NCI-H187 treated with DMSO at 0.1 percent for 48 hours (cell line): ENCODE measurements around the gene KBTBD13.
"Not testable (repeated sequence)": the region's sequence is repeated elsewhere in the genome, so short reads cannot be mapped to it uniquely, and the experiment has no call there.

Experiments used
- DNase-seq: peaks from one replicate; lab custom pipeline; 2025; lab: John Stamatoyannopoulos, UW

The KBTBD13 gene

DNA sequence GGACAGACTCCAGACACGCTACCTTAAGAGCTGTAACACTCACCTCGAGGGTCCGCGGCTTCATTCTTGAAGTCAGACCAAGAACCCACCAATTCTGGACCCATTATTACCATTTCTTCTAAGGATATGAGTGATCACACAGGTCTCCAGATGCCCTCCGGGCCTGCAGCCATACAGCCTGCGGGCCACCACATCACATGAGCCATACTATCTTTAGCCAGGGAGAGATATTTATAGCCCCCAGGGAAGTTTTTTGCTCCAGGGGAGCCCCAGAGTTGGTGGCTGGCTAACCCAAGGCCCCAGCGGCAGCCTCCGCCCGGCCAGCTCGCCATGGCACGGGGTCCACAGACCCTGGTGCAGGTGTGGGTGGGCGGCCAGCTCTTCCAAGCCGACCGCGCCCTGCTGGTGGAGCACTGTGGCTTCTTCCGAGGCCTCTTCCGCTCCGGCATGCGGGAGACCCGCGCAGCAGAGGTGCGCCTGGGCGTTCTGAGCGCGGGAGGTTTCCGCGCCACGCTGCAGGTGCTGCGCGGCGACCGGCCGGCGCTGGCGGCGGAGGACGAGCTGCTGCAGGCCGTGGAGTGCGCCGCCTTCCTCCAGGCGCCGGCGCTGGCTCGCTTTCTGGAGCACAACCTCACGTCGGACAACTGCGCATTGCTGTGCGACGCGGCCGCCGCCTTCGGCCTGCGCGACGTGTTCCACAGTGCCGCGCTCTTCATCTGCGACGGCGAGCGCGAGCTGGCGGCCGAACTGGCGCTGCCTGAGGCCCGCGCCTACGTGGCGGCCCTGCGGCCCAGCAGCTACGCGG is at the start of gene KBTBD13:
Gene KBTBD13, plus strand, starts transcription at position 261 of the 805 bp plus-strand sequence. Its CDS starts 70 bp downstream, at position 331.
- DNase-seq: no peak

DNA sequence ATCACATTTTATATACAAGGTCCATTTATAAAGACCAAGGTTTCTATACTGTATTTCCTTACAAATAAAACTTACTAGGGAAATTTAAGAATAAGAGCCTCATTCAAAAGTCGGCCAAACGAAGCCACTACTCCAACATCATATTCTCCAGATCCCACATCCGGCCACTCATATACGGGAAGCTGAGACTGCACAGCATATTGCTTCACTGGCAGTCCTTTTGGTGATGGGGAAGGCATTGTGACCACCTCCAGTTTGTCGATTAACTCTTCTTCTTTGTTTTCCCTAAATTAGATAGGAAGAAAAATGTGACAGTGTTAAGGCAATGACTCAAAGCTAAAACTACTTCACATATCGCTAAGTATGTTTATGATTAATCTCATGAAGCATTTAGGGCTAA is 49.8 kb upstream of the KBTBD13 start:
- no peak for DNase-seq

DNA sequence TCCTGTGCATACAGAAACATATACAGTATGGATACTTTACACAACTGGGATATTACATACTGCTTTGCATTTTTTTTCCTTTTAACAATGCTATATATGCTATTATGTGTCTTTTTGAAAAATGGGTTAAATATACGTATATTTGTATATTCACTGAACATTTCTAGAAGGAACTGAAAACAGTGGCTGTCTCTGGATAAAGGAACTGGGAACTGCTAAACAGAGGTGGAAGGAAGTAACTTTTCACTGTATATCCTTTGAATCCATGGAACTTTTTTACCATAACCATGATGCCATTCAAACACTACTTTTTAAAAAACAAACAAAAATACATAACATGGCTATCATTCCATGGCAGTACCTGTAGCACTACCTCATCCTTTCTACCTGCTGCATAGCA is 49.0 kb upstream of the KBTBD13 start:
- no peak for DNase-seq

DNA sequence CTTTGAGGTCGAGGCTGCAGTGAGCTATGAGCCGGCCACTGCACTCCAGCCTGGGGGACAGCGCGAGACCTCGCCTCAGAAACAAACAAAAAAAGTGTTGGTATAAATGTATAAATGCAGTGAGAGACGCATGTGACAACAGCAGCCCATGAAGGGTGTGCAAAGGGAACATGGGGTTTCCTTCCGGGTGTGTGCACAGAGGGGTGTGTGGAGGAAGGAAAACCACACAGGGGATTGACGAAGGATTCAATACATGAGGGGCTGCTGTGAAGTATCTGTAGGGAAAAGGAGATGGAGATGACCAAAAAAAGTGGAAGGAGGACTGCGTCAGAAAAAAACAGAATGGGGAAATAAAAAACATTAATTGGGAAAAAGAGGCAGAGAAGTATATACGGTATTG is 48.2 kb upstream of the KBTBD13 start:
- no peak for DNase-seq

DNA sequence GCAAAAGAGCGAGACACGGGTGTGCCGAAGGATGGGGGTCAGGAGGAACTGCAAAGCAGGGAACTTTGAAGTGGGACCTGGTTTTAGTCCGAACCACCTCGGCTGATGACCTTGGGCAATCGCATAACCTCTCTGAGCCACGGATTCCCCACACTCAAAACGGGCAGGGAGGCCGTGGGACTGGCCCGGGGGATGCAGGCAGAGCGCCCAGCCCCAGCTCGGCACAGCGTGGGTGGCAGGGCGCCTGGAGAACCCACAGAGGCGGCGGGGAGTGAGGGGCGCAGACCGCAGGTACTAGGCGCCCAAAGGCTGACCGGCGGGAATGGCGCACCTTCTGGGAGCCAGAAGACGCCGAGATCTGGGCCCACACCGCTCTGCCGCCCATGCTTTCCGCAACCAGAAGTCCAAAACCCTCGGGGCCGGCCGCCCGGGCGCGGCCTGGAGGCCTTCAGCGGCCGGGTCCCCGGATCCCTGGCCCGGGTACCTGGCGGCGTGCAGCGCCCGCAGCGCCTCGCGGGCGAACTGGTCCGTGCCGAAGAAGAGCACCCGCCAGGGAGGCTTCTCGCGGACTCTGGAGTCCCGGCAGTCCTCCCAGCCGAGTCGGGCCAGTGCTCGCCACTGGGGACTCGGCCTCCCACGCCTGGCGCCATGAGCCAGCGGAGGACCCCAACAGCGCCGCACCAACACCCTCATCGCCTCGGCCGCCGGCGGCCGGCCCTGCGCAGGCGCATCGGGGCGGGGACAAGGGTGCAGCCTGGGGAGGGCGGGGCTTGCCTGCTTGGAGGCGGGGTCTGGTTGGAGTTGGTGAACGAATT is 47.4 kb upstream of the KBTBD13 start, which contains the start of gene MTFMT:
Gene MTFMT, minus strand, starts transcription at position 719 of the 815 bp plus-strand sequence. Its CDS starts 26 bp downstream, at position 693.
- DNase-seq: no peak

DNA sequence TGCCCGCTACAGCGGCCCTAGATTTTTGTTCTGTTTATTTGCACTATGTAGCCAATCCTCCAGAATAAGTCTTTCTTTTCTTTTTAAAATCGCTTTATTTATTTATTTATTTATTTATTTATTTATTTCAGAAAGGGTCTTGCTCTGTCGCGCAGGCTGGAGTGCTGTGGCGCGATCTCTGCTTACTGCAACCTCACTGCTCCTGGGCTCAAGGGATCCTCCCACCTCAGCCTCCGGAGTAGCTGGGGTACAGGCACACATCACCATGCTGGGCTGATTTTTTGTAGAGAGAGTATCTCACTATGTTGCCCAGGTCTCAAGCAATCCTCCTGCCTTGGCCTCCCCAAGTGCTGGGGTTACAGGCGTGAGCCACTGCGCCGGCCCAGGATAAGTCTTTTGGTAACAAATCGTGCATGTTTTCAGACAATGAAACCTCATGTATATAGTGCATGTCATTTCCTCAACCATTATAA is 46.8 kb upstream of the KBTBD13 start:
- no peak for DNase-seq

DNA sequence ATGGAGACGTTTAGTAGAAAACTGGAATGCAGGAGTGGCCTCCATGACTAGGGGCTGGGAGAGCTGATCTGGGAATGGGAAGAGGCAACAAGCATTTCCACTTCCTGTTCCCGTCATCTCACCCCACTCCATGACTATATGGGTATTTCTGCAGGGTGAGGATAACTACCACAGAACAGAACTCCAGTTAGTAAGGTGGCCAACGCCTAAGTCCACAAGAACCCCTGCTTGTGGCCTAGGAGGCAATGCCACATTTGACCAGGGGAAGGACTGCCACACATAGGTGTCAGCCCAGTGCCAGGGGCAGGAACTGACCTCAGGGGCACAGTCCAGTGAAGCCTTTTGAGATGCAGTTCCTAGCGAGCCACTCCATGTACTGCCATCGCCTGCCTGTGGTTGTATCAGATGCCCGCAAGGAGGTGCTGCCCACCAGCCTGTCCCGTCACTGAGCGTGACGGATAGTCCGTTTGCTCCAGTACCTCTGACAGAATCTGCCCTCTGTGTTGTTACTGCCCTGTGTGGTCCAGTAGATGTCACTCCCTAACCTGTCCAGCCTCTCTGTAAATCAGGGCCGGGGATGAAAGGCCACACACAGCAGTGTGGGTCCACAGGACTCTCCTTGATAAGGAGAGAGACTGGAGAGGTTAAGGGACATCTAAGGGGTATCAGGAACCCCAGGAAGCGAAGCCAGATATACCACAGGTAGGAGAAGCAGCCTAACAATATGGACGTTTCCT is 43.6 kb upstream of the KBTBD13 start:
- DNase-seq: no peak

DNA sequence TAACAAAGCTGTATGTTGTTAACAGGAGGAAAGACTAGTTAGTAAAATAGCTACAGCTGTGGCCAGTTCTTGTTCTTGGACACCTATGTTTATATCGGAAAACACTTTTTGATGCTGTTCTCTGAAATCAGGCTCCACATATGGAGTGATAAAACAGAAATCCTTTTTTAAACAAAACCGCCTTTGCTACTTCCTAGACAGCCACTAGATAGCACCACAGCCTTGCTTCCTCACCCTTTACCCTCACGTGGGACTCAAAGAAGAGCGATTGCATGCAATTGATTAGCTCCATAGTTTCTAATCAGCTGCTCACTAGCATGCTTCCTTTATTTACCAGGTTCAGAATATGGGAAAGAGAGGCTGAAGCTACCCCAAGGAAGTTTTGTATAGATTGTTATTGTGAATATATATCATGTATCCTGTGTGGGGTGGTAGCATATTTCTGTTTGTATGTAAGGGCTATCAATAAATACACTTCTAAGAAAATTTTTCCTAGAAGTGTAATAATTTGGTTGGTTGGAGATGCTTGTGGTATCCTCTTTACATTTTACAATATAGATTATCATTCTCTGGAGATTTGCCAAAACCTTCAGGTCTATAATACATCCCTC is 42.8 kb upstream of the KBTBD13 start:
- DNase-seq: no peak

DNA sequence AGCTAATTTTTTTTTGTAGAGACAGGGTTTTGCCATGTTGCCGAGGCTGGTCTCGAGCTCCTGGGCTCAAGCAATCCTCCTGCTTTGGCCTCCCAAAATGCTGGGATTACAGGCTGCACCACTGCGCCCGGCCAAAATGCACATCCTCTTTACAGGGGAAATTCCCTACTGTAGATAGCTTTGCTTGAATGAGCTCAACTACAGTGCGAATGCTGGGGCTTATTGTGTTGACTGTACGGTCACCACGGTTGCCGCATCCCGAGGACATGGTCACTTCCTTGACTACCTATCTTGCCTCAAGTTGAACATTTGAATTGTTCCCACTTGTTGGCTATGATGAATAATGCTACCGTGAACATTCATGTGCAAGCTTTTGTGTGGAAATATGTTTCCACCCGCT is 41.8 kb upstream of the KBTBD13 start:
- no peak for DNase-seq

DNA sequence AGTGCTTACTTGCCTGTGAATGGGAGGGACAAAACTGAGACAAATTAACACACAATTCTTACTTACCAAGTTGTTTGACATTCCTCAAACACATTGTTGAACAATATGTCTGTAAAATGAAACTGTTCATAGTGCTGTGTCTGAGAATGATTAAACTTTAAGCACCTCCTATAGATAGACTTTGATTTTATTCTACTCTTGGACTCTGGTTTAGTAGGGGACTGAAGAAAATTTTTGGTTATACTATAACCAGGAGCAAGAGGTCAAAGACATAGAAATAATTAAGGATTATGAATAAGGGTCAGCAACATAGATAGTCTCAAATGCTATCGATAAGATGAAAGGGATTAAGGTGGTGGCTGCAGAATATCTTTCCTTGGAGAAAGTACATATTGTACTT is 39.2 kb upstream of the KBTBD13 start:
- no peak for DNase-seq

DNA sequence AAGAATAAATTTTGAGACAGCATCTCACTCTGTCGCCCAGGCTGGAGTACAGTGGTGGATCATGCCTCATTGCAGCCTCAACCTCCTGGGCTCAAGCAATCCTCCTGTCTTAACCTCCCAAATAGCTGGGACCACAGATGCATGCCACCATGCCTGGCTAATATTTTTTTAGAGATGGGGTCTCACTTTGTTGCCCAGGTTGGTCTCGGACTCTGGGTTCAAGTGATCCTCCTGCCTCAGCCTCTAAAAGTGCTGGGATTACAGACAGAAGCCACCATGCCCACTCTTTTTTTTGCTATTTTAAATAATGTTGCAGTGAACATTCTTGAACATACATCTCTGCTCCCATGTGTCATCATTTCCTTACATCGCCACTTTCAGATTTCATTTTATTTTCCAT is 38.1 kb upstream of the KBTBD13 start:
- no peak for DNase-seq

DNA sequence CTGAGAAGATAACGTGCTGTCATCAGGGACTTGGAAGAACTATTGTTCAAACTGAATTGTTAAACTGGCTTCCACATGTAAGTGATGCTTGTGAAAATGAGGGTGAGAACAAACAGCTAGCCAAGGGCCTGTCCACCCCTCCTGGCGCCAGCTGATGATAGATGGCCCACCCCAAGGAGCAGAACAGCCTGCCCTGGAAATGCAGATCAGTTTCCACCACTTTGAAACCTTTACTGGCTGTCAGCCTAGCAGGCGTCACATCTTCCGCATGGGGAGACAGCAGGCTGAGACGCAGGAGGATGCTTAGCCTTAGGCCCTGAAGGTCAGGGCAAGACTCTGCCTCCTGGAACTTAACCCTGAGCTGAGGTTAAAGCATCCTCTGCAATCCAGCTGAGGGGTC is 37.7 kb upstream of the KBTBD13 start:
- no peak for DNase-seq

DNA sequence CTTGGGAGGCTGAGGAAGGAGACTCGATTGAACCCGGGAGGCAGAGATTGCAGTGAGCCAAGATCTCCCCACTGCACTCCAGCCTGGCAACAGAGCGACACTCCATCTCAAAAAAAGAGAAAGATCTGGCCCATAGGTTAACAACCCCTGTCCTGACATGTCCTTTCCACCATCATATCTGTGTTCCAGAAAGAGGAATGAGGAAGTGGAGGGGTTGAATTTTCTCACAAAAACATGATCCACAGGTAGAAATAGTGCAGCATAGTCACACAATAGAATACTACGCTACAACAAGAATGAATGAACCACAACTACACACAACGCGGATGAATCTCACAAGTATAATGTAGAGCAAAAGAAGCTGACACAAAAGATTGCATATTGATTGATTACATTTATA is 36.1 kb upstream of the KBTBD13 start:
- DNase-seq: no peak

DNA sequence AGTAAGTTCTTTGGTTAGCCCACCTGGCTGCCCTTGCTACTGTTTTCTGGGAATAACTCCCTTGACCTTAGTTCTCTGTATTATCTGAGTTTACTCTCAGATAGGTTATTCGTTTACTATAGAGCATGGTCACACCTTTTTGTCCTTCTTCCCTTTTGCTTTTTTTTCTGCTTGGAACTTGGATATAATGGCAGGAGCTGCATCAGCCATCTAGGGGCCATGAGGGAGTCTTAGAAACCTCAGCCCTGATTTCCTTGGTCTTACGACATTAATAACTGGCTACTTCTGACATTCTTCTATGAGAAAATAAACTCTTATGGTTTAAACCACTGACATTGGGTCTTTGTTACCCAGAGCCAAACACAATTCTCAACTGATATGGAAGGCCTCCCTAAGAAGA is 34.8 kb upstream of the KBTBD13 start:
- DNase-seq: no peak

DNA sequence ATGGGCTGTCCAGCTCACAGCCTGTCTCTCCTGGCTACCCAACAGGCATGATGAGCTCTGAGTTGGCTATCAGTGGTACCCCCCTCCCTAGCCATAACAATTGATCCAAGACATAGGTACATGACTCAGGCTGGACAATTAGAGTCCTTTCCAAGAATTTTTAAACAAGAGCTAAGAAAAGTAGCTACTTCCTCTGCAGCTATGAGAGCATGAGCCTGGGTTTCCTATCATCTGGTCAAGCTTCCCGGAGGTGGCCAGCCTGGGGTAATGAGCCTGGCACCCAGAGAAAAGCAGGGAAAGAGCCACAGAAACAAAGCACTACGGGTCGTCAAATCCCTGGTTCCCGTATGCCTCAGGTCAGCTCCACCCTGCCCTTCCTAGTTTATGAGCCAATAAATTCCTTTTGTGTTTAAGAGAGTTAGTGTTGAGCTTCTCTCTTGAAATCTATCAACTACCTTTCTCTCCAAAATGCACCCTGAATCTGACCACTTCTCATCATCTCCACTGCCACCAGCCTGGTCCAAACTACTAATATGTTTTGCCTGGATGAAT is 33.7 kb upstream of the KBTBD13 start:
- DNase-seq: no peak

DNA sequence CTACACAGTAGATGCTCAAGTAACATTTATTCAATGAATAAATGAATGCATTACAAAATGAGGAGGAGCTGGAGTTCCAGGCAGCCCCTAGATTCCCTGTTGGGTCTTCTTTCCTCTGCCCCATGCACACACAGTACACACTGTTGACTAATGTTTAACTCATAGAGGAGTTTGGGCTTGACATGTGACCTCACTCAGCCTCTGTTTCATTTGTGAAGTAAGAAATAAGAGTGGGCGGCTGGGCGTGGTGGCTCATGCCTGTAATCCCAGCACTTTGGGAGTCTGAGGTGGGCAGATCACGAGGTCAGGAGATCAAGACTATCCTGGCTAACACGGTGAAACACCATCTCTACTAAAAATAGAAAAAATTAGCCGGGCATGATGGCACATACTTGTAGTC is 32.3 kb upstream of the KBTBD13 start:
- DNase-seq: not testable (repeated sequence)

DNA sequence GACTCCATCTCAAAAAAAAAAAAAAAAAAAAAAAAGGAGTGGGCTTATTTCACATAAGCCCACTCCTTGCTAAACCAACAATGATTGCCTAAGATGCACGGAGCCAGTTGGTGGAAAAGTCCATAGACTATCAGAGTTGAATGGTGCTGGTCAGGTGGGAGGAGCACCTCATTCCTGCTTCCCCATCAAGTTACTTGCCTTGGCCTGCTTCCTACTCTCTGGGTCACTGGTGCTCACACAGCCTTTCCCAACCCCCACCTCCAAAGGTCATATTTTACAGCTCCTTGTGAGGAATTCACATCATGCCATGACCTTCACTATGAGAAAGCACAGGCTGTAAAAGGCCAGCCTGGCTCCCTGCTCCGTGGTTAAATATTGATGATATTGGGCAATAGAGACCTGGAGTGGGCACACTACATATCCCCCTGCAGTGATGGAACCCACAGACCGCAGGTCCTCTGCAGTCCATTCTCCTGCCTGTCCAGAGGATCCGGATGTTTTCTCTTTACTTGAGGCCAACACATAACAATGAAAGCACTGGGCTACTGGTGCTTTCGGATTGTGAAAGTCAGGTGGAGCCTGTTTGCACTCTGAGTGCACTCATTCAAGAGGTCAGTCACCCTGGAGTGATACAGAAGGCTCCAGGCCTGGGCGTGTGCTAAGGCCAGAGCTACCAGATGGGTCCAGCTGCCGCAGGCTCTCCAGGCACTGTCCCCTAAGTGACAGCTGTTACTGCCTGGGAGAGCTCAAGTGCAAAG is 31.6 kb upstream of the KBTBD13 start, which contains the start of gene SLC51B:
Gene SLC51B, plus strand, starts transcription at position 664 of the 758 bp plus-strand sequence. CDS start 4,618 bp downstream, outside the sequence.
- no peak for DNase-seq

DNA sequence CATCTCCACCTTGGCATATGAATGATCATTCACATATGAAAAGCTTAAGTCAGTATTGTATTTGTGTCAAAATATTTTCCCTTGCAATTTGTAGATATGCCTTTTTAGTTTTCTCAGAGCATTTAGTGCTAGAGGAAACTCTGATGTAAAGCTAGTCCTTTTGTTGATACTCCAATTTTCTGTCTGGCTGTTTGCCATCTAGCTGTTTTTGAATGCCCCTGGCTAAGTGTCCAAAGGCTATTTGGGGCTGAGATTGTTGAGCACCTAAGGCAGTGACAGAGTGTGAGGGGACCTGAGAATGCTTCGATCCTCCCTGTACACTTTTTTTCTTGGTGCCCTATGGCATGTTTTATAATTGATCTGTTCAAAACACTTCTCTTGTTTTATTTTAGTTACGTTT is 28.3 kb upstream of the KBTBD13 start:
- no peak for DNase-seq

DNA sequence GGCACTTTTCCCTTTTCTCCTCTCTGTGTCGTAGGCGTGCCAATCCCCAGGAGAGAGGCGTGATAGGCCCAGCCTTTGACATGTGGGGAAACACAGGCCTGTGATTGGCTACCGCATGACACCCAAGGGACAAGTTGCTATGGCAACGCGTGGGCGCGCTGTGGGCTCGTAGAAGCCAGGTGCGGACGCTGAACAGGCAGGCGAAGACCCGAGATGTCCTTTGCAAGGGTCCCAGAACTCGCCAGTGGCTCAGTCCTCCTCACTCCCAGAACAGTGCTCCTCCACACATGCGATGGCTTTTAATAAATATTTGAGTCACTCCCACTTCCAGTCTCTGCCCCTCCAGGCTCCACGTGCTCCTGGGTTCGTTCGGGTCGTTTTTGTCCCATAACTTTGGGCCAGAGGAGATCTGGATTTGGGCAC is 27.1 kb upstream of the KBTBD13 start:
- peak; percentile 44 for DNase-seq

DNA sequence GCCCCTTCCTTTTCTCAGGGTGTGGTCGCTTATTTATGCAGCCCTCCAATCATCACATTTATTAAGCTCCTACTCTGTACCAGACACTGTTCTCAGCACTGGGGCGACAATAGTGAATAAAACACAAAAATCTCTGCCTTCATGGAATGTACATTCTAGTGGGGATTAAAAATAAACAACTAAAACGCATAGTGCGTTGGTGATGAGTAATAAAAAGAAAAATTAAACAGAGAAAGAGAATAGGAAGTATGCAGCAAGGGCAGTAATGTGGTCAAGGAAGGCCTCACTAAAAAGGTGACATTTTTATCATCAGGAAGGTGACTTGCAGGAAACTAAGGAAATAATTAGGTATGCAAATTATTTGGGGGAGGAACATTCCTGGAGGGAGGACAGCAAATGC is 26.3 kb upstream of the KBTBD13 start:
- DNase-seq: no peak

DNA sequence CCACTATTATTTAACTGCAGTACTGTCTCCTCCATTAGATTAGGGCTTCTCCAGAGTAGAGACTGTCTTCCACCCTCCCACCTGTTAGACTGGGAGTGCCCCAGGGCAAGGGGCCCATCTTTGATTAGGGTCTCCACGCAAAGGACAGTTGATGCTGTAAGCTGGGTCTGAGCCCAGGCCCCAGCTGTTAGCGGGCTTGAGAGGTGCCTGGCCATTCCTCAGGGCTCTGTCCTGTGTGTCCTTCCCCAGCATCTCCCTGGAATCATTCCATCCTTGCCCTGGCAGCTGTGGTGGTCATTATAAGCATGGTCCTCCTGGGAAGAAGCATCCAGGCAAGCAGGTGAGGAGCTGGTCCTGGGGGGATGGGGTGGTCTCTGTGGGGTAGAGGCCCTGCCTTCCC is 25.3 kb upstream of the KBTBD13 start:
- no peak for DNase-seq
